GM12891 (cell line): Measurements from ENCODE around the gene UBTF.

Source experiments
- DNase-seq: peaks from one replicate; pipeline ENCODE4 v3.0.0; 2011; ENCODE audit warnings: low spot score; ENCODE audit not compliant: insufficient read length
- FAIRE-seq: peaks from 2 replicates; lab custom pipeline; 2011; peaks lifted over from hg19 to GRCh38; lab: Jason Lieb, UNC
- PAX5 ChIP-seq: IDR thresholded peaks from 2 replicates; pipeline ENCODE4 v1.6.1; 2011; ENCODE audit warnings: low read length, moderate library complexity, mild to moderate bottlenecking; ENCODE audit not compliant: insufficient read depth, severe bottlenecking
- POLR2A ChIP-seq: IDR thresholded peaks from 2 replicates; pipeline ENCODE4 v1.6.1; 2011; ENCODE audit warnings: low read depth, low read length, control low read depth
- POLR2AphosphoS5 ChIP-seq: IDR thresholded peaks from 2 replicates; pipeline ENCODE4 v1.6.1; 2011; ENCODE audit warnings: low read depth, low read length, control low read depth
- POU2F2 ChIP-seq: IDR thresholded peaks from 2 replicates; pipeline ENCODE4 v1.6.1; 2011; ENCODE audit warnings: low read depth, mild to moderate bottlenecking, control low read depth, low read length, moderate library complexity
- SPI1 ChIP-seq: IDR thresholded peaks from 2 replicates; pipeline ENCODE4 v1.6.1; 2011; ENCODE audit warnings: low read depth, low read length, control low read depth
- TAF1 ChIP-seq: IDR thresholded peaks from 2 replicates; pipeline ENCODE4 v1.6.1; 2011; ENCODE audit warnings: low read depth, low read length, control low read depth

The UBTF gene

GRCh38 chr17:44176257-44176656, 43.2 kb downstream of the UBTF start:
- DNase-seq, result no peak
- FAIRE-seq, result no peak
- TF ChIP-seq POU2F2, result no peak
- no peak for TF ChIP-seq SPI1
- TF ChIP-seq POLR2AphosphoS5, result no peak
- no peak for TF ChIP-seq PAX5
- TF ChIP-seq TAF1, result no peak
- no peak for TF ChIP-seq POLR2A

- FAIRE-seq (no peak), DNase-seq (no peak)
- TF ChIP-seq TAF1 (no peak), POU2F2 (no peak), SPI1 (no peak), PAX5 (no peak), POLR2A (no peak), POLR2AphosphoS5 (no peak)
These were observed 45.0 kb downstream of the UBTF start for GRCh38 chr17:44174427-44174826.

GRCh38 chr17:44171931-44172455, 47.5 kb downstream of the UBTF start:
- TF ChIP-seq SPI1 (no peak), POLR2A (0 out of 2 replicates have a peak, but pooled peaks have one; percentile 15), PAX5 (no peak)
- FAIRE-seq (no peak), DNase-seq (no peak)

- no peak for TF ChIP-seq TAF1
- no peak for TF ChIP-seq SPI1
- no peak for TF ChIP-seq POLR2AphosphoS5
- no peak for TF ChIP-seq PAX5
- no peak for TF ChIP-seq POLR2A
- no peak for TF ChIP-seq POU2F2
- FAIRE-seq, result no peak
- DNase-seq, result no peak
These were observed 48.8 kb downstream of the UBTF start, which contains the start of gene ASB16 for GRCh38 chr17:44170499-44171201. ASB16 (plus strand) TSS chr17:44170704; CDS start chr17:44170790, 86 bp downstream.

DNA sequence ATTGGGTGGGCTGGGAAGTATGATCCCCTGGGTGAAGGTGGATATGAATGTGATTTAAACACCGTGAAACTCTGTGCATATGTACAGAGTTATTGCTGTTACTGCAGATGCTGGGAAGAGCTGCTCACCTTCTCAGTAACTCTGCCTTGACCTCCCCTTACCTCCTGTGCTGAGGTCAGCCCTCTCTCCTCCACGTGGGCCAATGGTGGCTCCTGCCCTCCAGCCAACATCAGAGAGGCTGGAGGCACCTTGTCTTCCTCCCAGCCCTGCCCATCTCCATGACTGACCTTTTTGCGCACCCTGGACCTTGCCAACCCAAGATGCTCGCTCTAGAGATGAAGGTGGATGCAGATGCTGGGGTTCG, 49.4 kb downstream of the UBTF start:
- FAIRE-seq (no peak), DNase-seq (no peak)
- TF ChIP-seq TAF1, result no peak
- no peak for TF ChIP-seq POLR2A
- TF ChIP-seq PAX5, result no peak
- no peak for TF ChIP-seq POLR2AphosphoS5
- no peak for TF ChIP-seq POU2F2
- no peak for TF ChIP-seq SPI1

- TF ChIP-seq SPI1 (no peak), TAF1 (no peak), POLR2A (no peak), PAX5 (no peak), POU2F2 (no peak), POLR2AphosphoS5 (no peak)
- no peak for FAIRE-seq
These were observed 52.2 kb downstream of the UBTF start for GRCh38 chr17:44167181-44167861.

GRCh38 chr17:44164476-44164875, 55.0 kb downstream of the UBTF start:
- DNase-seq (no peak), FAIRE-seq (no peak)
- TF ChIP-seq POLR2A (no peak), TAF1 (no peak), POU2F2 (no peak), PAX5 (no peak)

More at GRCh38 chr17:44167181-44167861, 52.2 kb downstream of the UBTF start:
- DNase-seq, result no peak

- TF ChIP-seq PAX5 (no peak), SPI1 (no peak), POU2F2 (no peak), POLR2A (no peak), TAF1 (no peak), POLR2AphosphoS5 (no peak)
- FAIRE-seq (no peak), DNase-seq (no peak)
These were observed 59.8 kb downstream of the UBTF start for GRCh38 chr17:44159519-44160210.

- TF ChIP-seq TAF1, result no peak
- FAIRE-seq, result no peak
- no peak for DNase-seq
These were observed 64.0 kb downstream of the UBTF start for GRCh38 chr17:44155488-44155887.
